Measurements from ENCODE around the gene NHSL2.

Gene NHSL2

DNA sequence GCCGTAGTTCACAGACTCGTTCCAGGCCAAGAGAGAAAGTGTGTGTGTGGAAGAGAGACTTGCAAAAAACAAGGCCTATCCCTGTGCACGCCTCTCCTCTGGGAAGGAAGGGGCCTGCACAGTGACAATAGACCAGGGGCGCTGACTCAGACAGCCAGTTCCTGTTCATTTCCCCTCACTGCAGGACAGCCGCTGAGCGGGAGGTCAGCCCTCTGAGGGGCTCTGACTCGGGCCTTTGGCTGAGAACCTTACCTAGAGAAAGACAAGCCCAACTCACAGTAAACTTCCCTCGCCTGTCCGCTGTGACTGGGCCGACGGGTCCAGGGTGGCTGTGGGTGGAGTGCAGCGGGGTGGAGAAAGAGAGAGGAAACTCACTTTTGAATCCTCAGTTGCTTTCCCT lies 169.0 kb downstream of the NHSL2 start:
- DNase-seq (ENCODE audit: low spot score): no peak
- Histone ChIP-seq H2BK5ac (ENCODE audit: low read length) (no peak overlapping the region), H2BK15ac (ENCODE audit: low read length) (no peak overlapping the region), H3K23ac (ENCODE audit: low read depth, low read length, poor library complexity) (no peak overlapping the region), H2BK120ac (ENCODE audit: low read depth, low read length) (no peak overlapping the region), H3K4me2 (ENCODE audit: insufficient read depth, low read length, poor library complexity, severe bottlenecking) (no peak overlapping the region), H3K4ac (ENCODE audit: low read length) (no peak overlapping the region), H3K36me3 (replicated peaks in 1 of 2; ENCODE audit: control insufficient read depth in 2 of 2, insufficient read depth in 2 of 2, low read length in 2 of 2) (no peaks in the 10 kb centered on the region), H4K91ac (ENCODE audit: low read depth, low read length, poor library complexity) (no peak overlapping the region), H2AFZ (ENCODE audit: low read length) (no peak overlapping the region), H3K27me3 (ENCODE audit: control insufficient read depth in 3 of 3, insufficient read depth in 3 of 3, low read depth in 1 of 3, low read length in 3 of 3) (no peaks in the 10 kb centered on the region), H2BK12ac (ENCODE audit: low read length) (no peak overlapping the region), H3K9me3 (replicated peaks in 1 of 2; ENCODE audit: control insufficient read depth in 2 of 2, insufficient read depth in 1 of 2, low read depth in 1 of 2, low read length in 2 of 2) (no peaks in the 10 kb centered on the region), H3K18ac (ENCODE audit: low read length) (no peak overlapping the region), H3K4me3 (ENCODE audit: low read length in 2 of 2) (no peak overlapping the region), H2AK5ac (ENCODE audit: low read depth, low read length) (no peak overlapping the region), H3K9ac (ENCODE audit: low read depth, low read length, poor library complexity) (no peak overlapping the region), H3K4me1 (ENCODE audit: control insufficient read depth in 2 of 2, insufficient read depth in 1 of 2, low read depth in 1 of 2, low read length in 2 of 2) (peaks cover 9 to 25% of the 10 kb centered on the region in 2 donors), H3K79me1 (ENCODE audit: low read depth, low read length) (peaks cover 1% of the 10 kb centered on the region), H3K14ac (ENCODE audit: low read length) (no peak overlapping the region), H4K8ac (ENCODE audit: low read depth, low read length) (no peak overlapping the region), H3K27ac (replicated peaks; ENCODE audit: low read length) (no peak overlapping the region)
- WGBS, 2 donors (ENCODE audit: extremely low coverage in 2 of 2, insufficient read length in 2 of 2, insufficient replicate concordance in 1 of 2): no CpG with 5 or more reads among the region's 12 CpGs

DNA sequence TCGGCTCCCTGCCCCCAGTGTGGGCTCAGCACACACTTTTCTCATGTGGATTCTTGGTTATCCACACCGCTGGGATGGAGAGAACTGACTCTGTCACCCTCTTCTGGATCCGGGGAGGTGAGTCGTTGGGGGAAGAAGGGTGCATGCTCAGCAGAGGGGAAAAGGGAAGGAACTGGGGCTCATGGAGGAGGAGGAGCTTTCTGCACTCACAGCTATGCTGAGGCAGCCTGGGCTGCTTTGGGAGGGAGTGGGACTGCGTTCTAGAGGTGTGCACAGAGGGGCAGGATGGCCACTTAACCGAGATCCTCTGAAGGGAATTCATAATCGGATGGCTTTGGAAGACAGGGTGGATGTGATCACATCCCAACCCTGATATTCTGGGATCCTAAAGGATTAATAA lies 169.5 kb downstream of the NHSL2 start:
- Histone ChIP-seq H2BK15ac (ENCODE audit: low read length) (no peak overlapping the region), H3K4me3 (ENCODE audit: low read length in 2 of 2) (no peak overlapping the region), H3K9ac (ENCODE audit: low read depth, low read length, poor library complexity) (no peak overlapping the region), H3K4ac (ENCODE audit: low read length) (no peak overlapping the region), H4K91ac (ENCODE audit: low read depth, low read length, poor library complexity) (no peak overlapping the region), H3K14ac (ENCODE audit: low read length) (no peak overlapping the region), H2BK5ac (ENCODE audit: low read length) (no peak overlapping the region), H3K4me2 (ENCODE audit: insufficient read depth, low read length, poor library complexity, severe bottlenecking) (no peak overlapping the region), H2AFZ (ENCODE audit: low read length) (no peak overlapping the region), H3K27me3 (ENCODE audit: control insufficient read depth in 3 of 3, insufficient read depth in 3 of 3, low read depth in 1 of 3, low read length in 3 of 3) (no peaks in the 10 kb centered on the region), H3K36me3 (replicated peaks in 1 of 2; ENCODE audit: control insufficient read depth in 2 of 2, insufficient read depth in 2 of 2, low read length in 2 of 2) (no peaks in the 10 kb centered on the region), H3K27ac (replicated peaks; ENCODE audit: low read length) (no peak overlapping the region), H3K18ac (ENCODE audit: low read length) (no peak overlapping the region), H3K9me3 (replicated peaks in 1 of 2; ENCODE audit: control insufficient read depth in 2 of 2, insufficient read depth in 1 of 2, low read depth in 1 of 2, low read length in 2 of 2) (no peaks in the 10 kb centered on the region), H2BK12ac (ENCODE audit: low read length) (no peak overlapping the region), H3K4me1 (ENCODE audit: control insufficient read depth in 2 of 2, insufficient read depth in 1 of 2, low read depth in 1 of 2, low read length in 2 of 2) (peaks cover 9 to 25% of the 10 kb centered on the region in 2 donors), H3K79me1 (ENCODE audit: low read depth, low read length) (peaks cover 1% of the 10 kb centered on the region), H2AK5ac (ENCODE audit: low read depth, low read length) (no peak overlapping the region), H4K8ac (ENCODE audit: low read depth, low read length) (no peak overlapping the region), H2BK120ac (ENCODE audit: low read depth, low read length) (no peak overlapping the region), H3K23ac (ENCODE audit: low read depth, low read length, poor library complexity) (no peak overlapping the region)
- no peak for DNase-seq (ENCODE audit: low spot score)
- WGBS, 2 donors (ENCODE audit: extremely low coverage in 2 of 2, insufficient read length in 2 of 2, insufficient replicate concordance in 1 of 2): no CpG with 5 or more reads among the region's 7 CpGs

DNA sequence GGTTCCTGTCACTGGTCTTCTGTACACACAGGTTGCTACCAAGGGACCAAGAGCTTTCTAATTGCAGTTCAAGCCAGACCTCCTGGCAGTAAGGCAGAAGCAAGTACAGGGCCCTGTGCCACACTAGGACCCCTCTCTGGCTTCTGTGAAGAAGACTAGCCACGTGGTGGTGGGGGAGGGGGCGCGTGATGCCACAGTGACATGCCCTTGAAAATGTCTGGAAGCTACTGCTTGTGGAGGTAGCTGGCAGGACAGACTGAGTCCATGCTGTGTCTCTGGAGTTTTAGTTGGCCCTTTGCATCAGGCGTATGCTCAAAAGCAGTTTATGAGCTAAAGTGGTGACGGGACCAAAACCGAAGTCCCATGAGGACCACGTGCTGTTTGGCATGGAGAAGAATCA lies 170.2 kb downstream of the NHSL2 start:
- no peak overlapping the region for H3K27ac ChIP-seq (replicated peaks; ENCODE audit: low read length)
- no peak overlapping the region for H2BK5ac ChIP-seq (ENCODE audit: low read length)

DNA sequence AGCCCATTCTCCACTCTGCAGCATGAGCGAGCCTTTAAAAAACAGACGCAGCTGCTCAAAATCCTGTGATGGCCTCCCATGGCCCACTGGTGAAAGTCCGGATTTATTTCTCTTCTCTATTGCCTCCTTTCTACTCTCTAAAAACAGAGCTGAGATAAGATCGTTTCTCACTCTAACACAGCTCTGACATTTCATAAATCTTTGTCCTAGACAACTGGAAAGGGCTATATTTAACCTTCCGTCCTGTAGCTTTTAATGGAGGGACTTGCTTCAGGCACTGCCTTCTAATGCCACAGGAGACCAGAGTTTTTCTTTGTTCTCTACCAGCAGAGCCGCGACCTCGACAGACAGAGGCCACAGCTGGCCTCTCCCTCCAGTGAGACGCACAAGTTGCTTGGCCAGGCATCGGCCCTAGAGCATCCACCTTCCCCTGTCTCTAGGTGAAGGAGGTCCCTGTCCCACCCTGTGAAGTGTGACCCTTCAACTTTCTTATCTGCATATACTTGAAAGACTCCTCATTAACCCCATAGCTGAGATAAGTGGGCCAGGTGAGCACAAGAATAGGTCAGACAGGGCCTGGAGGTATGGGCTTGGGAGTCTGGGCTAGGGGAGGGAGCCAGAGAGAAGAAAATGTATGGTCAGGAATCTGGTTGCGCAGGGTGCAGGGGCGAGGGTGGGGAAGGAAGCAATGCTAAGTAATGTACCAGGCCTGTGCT lies 171.1 kb downstream of the NHSL2 start:
- Histone ChIP-seq H3K4me3 (ENCODE audit: low read length in 2 of 2) (no peak overlapping the region), H2BK15ac (ENCODE audit: low read length) (no peak overlapping the region), H3K9me3 (replicated peaks in 1 of 2; ENCODE audit: control insufficient read depth in 2 of 2, insufficient read depth in 1 of 2, low read depth in 1 of 2, low read length in 2 of 2) (no peaks in the 10 kb centered on the region), H3K27ac (replicated peaks; ENCODE audit: low read length) (no peak overlapping the region), H4K91ac (ENCODE audit: low read depth, low read length, poor library complexity) (no peak overlapping the region), H3K18ac (ENCODE audit: low read length) (no peak overlapping the region), H2AFZ (ENCODE audit: low read length) (no peak overlapping the region), H2BK12ac (ENCODE audit: low read length) (no peak overlapping the region), H3K9ac (ENCODE audit: low read depth, low read length, poor library complexity) (no peak overlapping the region), H4K8ac (ENCODE audit: low read depth, low read length) (no peak overlapping the region), H3K4ac (ENCODE audit: low read length) (no peak overlapping the region), H2BK5ac (ENCODE audit: low read length) (no peak overlapping the region), H2BK120ac (ENCODE audit: low read depth, low read length) (no peak overlapping the region), H3K4me1 (ENCODE audit: control insufficient read depth in 2 of 2, insufficient read depth in 1 of 2, low read depth in 1 of 2, low read length in 2 of 2) (peaks cover 9 to 25% of the 10 kb centered on the region in 2 donors), H3K36me3 (replicated peaks in 1 of 2; ENCODE audit: control insufficient read depth in 2 of 2, insufficient read depth in 2 of 2, low read length in 2 of 2) (no peaks in the 10 kb centered on the region), H3K14ac (ENCODE audit: low read length) (no peak overlapping the region), H3K27me3 (ENCODE audit: control insufficient read depth in 3 of 3, insufficient read depth in 3 of 3, low read depth in 1 of 3, low read length in 3 of 3) (no peaks in the 10 kb centered on the region), H3K79me1 (ENCODE audit: low read depth, low read length) (peaks cover 1% of the 10 kb centered on the region), H3K4me2 (ENCODE audit: insufficient read depth, low read length, poor library complexity, severe bottlenecking) (no peak overlapping the region), H2AK5ac (ENCODE audit: low read depth, low read length) (no peak overlapping the region), H3K23ac (ENCODE audit: low read depth, low read length, poor library complexity) (no peak overlapping the region)
- WGBS, 2 donors (ENCODE audit: extremely low coverage in 2 of 2, insufficient read length in 2 of 2, insufficient replicate concordance in 1 of 2): no CpG with 5 or more reads among the region's 12 CpGs
- DNase-seq (ENCODE audit: low spot score): no peak

More for the DNA sequence above, 170.2 kb downstream of the NHSL2 start:
- Histone ChIP-seq H2BK12ac (ENCODE audit: low read length) (no peak overlapping the region), H3K36me3 (replicated peaks in 1 of 2; ENCODE audit: control insufficient read depth in 2 of 2, insufficient read depth in 2 of 2, low read length in 2 of 2) (no peaks in the 10 kb centered on the region), H2AK5ac (ENCODE audit: low read depth, low read length) (no peak overlapping the region), H3K9ac (ENCODE audit: low read depth, low read length, poor library complexity) (no peak overlapping the region), H2BK120ac (ENCODE audit: low read depth, low read length) (no peak overlapping the region), H3K4ac (ENCODE audit: low read length) (no peak overlapping the region), H4K8ac (ENCODE audit: low read depth, low read length) (no peak overlapping the region), H3K14ac (ENCODE audit: low read length) (no peak overlapping the region), H2BK15ac (ENCODE audit: low read length) (no peak overlapping the region), H3K4me3 (ENCODE audit: low read length in 2 of 2) (no peak overlapping the region), H3K18ac (ENCODE audit: low read length) (peak overlapping the region; percentile 1), H3K4me2 (ENCODE audit: insufficient read depth, low read length, poor library complexity, severe bottlenecking) (no peak overlapping the region), H2AFZ (ENCODE audit: low read length) (no peak overlapping the region), H3K9me3 (replicated peaks in 1 of 2; ENCODE audit: control insufficient read depth in 2 of 2, insufficient read depth in 1 of 2, low read depth in 1 of 2, low read length in 2 of 2) (no peaks in the 10 kb centered on the region), H4K91ac (ENCODE audit: low read depth, low read length, poor library complexity) (no peak overlapping the region), H3K79me1 (ENCODE audit: low read depth, low read length) (peaks cover 1% of the 10 kb centered on the region), H3K23ac (ENCODE audit: low read depth, low read length, poor library complexity) (no peak overlapping the region), H3K4me1 (ENCODE audit: control insufficient read depth in 2 of 2, insufficient read depth in 1 of 2, low read depth in 1 of 2, low read length in 2 of 2) (peaks cover 9 to 25% of the 10 kb centered on the region in 2 donors), H3K27me3 (ENCODE audit: control insufficient read depth in 3 of 3, insufficient read depth in 3 of 3, low read depth in 1 of 3, low read length in 3 of 3) (no peaks in the 10 kb centered on the region)
- no CpG with 5 or more reads among the region's 7 CpGs for WGBS, 2 donors (ENCODE audit: extremely low coverage in 2 of 2, insufficient read length in 2 of 2, insufficient replicate concordance in 1 of 2)
- DNase-seq (ENCODE audit: low spot score): no peak
